Measurements from ENCODE around the gene NRP2. TPM values are rescaled to one million over a fixed set of nuclear protein-coding genes. Genes with fewer than 3 reads are reported as not detected.

NRP2 gene
- total RNA-seq, 2 donors from 2014 or later, result 69.7 to 92.4 TPM

DNA sequence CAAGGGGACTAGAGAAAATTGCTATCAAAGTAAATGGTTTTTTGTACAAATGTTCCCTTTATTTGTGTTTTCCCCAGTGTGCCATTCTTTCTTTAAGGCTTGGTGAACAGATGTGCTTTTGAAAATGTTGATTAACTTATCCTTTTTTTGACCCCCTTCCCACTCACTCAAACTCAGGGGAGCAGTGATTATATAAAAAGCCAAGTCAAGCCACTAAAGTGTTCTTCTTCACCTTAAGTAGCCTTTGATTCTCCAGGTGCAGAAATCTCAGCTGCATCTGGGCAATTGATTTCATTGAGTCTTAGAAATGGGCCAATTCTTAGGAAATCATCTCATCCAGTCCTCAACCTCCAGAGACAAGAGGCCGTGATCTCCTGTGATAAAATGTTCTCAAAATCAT lies 107.6 kb downstream of the NRP2 start:
- H3K4me3 Mint-ChIP-seq, result no peak overlapping the region
- H3K27me3 Mint-ChIP-seq (ENCODE audit: insufficient read depth), result no peaks in the 10 kb centered on the region
- Histone ChIP-seq H3K4me1 (ENCODE audit: control insufficient read depth, insufficient read depth, low read length) (peaks cover 5% of the 10 kb centered on the region), H3K9ac (ENCODE audit: extremely low read depth, low read length, poor library complexity, severe bottlenecking) (no peak overlapping the region), H3K27ac (ENCODE audit: low read depth, low read length) (no peak overlapping the region), H3K27me3 (ENCODE audit: control insufficient read depth, insufficient read depth, low read length, poor library complexity, severe bottlenecking) (no peaks in the 10 kb centered on the region), H3K9me3 (ENCODE audit: control insufficient read depth, low read length) (no peaks in the 10 kb centered on the region), H3K4me3 (ENCODE audit: low read length) (no peak overlapping the region), H3K36me3 (ENCODE audit: control insufficient read depth, insufficient read depth, low read length) (peaks cover 25% of the 10 kb centered on the region)
- no peak for DNase-seq
- no peak overlapping the region for H3K27ac Mint-ChIP-seq
- peaks cover 6% of the 10 kb centered on the region for H3K4me1 Mint-ChIP-seq
- peaks cover 22% of the 10 kb centered on the region for H3K36me3 Mint-ChIP-seq (ENCODE audit: low read depth)
- WGBS, 2 experiments (ENCODE audit: insufficient coverage in 1 of 2, insufficient read length in 1 of 2), result 96% methylated on average over 1 of the region's 1 CpG; no CpG with 5 or more reads in 1 of the 2 experiments
- TF ChIP-seq, protein P1, sequence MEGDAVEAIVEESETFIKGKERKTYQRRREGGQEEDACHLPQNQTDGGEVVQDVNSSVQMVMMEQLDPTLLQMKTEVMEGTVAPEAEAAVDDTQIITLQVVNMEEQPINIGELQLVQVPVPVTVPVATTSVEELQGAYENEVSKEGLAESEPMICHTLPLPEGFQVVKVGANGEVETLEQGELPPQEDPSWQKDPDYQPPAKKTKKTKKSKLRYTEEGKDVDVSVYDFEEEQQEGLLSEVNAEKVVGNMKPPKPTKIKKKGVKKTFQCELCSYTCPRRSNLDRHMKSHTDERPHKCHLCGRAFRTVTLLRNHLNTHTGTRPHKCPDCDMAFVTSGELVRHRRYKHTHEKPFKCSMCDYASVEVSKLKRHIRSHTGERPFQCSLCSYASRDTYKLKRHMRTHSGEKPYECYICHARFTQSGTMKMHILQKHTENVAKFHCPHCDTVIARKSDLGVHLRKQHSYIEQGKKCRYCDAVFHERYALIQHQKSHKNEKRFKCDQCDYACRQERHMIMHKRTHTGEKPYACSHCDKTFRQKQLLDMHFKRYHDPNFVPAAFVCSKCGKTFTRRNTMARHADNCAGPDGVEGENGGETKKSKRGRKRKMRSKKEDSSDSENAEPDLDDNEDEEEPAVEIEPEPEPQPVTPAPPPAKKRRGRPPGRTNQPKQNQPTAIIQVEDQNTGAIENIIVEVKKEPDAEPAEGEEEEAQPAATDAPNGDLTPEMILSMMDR (conservative IDR thresholded peaks at IDR 0.05), result no peak
- H3K9me3 Mint-ChIP-seq, result no peaks in the 10 kb centered on the region

DNA sequence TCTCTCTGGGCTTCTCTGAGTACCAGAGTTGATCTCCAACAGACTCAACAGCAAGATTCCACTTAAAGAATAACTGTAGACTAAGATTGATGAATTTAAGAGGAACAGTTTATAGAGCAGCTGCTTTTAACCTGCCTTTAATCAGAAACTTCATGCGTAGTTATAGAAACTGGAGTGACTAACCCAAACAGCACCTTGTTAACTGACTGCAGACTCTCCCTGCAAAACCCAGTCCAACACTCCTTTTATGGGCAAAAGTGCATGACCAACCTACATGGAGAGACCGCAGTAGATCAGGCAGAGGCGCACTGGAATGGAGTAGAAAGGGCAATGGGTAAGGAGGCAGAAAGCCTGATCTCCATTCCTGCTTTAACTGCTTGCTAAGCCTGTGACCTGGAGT lies 110.6 kb downstream of the NRP2 start:
- H3K9me3 Mint-ChIP-seq, result peaks cover 5% of the 10 kb centered on the region
- TF ChIP-seq, protein P1 (conservative IDR thresholded peaks at IDR 0.05), result no peak

DNA sequence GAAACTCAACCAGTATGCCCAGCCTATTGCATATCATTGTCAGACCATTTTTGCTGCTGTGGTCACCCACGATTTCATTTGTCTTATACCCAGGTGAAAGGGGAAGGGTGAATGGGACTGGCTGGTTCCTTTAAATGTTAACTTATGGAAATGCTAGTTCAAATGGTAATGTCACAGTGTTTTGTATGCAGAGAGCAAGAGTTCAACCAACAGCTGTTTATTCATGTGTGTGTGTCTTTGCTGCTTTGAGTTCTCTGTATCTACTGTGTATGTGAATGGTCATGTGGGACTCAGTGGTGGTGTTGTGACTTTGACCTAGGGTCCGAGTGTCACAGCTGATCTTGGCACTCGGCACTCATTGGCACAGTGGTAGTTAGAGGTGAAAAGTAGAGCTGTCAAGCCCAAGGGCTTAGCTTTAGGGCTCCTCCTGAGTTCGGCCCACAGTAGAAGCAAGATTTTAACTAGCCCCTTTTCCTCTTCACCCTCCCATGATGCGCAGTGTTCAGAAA lies 114.6 kb downstream of the NRP2 start:
- Mint-ChIP-seq H3K36me3 (ENCODE audit: low read depth) (peaks cover 69% of the 10 kb centered on the region), H3K9me3 (peaks cover 25% of the 10 kb centered on the region), H3K27me3 (ENCODE audit: insufficient read depth) (no peaks in the 10 kb centered on the region), H3K4me3 (no peak overlapping the region), H3K4me1 (peaks cover 5% of the 10 kb centered on the region), H3K27ac (no peak overlapping the region)
- TF ChIP-seq, protein P1 (conservative IDR thresholded peaks at IDR 0.05), result no peak
- Histone ChIP-seq H3K36me3 (ENCODE audit: control insufficient read depth, insufficient read depth, low read length) (peaks cover 49% of the 10 kb centered on the region), H3K9ac (ENCODE audit: extremely low read depth, low read length, poor library complexity, severe bottlenecking) (no peak overlapping the region), H3K9me3 (ENCODE audit: control insufficient read depth, low read length) (peaks cover 24% of the 10 kb centered on the region), H3K27me3 (ENCODE audit: control insufficient read depth, insufficient read depth, low read length, poor library complexity, severe bottlenecking) (no peaks in the 10 kb centered on the region), H3K27ac (ENCODE audit: low read depth, low read length) (no peak overlapping the region), H3K4me1 (ENCODE audit: control insufficient read depth, insufficient read depth, low read length) (no peaks in the 10 kb centered on the region), H3K4me3 (ENCODE audit: low read length) (no peak overlapping the region)
- no peak for DNase-seq
- 93 to 100% methylated on average over 3 to 5 of the region's 5 CpGs for WGBS, 2 experiments (ENCODE audit: insufficient coverage in 1 of 2, insufficient read length in 1 of 2)

More for the DNA sequence above, 110.6 kb downstream of the NRP2 start:
- Mint-ChIP-seq H3K27me3 (ENCODE audit: insufficient read depth) (no peaks in the 10 kb centered on the region), H3K4me1 (no peaks in the 10 kb centered on the region), H3K4me3 (no peak overlapping the region), H3K36me3 (ENCODE audit: low read depth) (peaks cover 50% of the 10 kb centered on the region), H3K27ac (no peak overlapping the region)
- Histone ChIP-seq H3K9me3 (ENCODE audit: control insufficient read depth, low read length) (peaks cover 10% of the 10 kb centered on the region), H3K27me3 (ENCODE audit: control insufficient read depth, insufficient read depth, low read length, poor library complexity, severe bottlenecking) (no peaks in the 10 kb centered on the region), H3K27ac (ENCODE audit: low read depth, low read length) (no peak overlapping the region), H3K4me1 (ENCODE audit: control insufficient read depth, insufficient read depth, low read length) (no peaks in the 10 kb centered on the region), H3K9ac (ENCODE audit: extremely low read depth, low read length, poor library complexity, severe bottlenecking) (no peak overlapping the region), H3K4me3 (ENCODE audit: low read length) (no peak overlapping the region), H3K36me3 (ENCODE audit: control insufficient read depth, insufficient read depth, low read length) (peaks cover 50% of the 10 kb centered on the region)
- 95 to 100% methylated on average over 1 to 3 of the region's 3 CpGs for WGBS, 2 experiments (ENCODE audit: insufficient coverage in 1 of 2, insufficient read length in 1 of 2)
- no peak for DNase-seq

Measured in endodermal cell (in vitro differentiated cells).